Naive B cell (primary cell): Measurements from ENCODE around the gene TMEM161A. TPM values are rescaled to one million over a fixed set of nuclear protein-coding genes. Genes with fewer than 3 reads are reported as not detected.
A peak's percentile ranks its signal among the peaks of the same experiment; 100 is the strongest.

ENCODE experiments used
- ATAC-seq, 2 donors: fragments of 150-1000 bp; cut with Tn5 transposase; 2 replicates each; pipeline ENCODE4 v1.10.0; 2021; ENCODE audit warnings: low read depth in 2 of 2, mild to moderate bottlenecking in 2 of 2, moderate library complexity in 2 of 2
- DNase-seq: peaks from one replicate; pipeline ENCODE4 v3.0.0; 2022
- H3K27ac Mint-ChIP-seq, 6 donors: one replicate each; pipeline ENCODE4 v1.8.0; 2020 to 2022; ENCODE audit warnings: mild to moderate bottlenecking in 6 of 6, mixed read lengths in 6 of 6, moderate library complexity in 5 of 6, inconsistent platforms in 2 of 6
- H3K27me3 Mint-ChIP-seq, 3 donors: one replicate each; pipeline ENCODE4 v1.8.0; 2021 to 2022; ENCODE audit warnings: mixed read lengths in 3 of 3, mild to moderate bottlenecking in 1 of 3
- H3K36me3 Mint-ChIP-seq, 2 donors: one replicate each; pipeline ENCODE4 v1.8.0; 2020 to 2022; ENCODE audit warnings: mixed read lengths in 2 of 2, inconsistent platforms in 1 of 2, mild to moderate bottlenecking in 1 of 2
- H3K4me1 Mint-ChIP-seq, 3 donors: one replicate each; pipeline ENCODE4 v1.8.0; 2020 to 2022; ENCODE audit warnings: mixed read lengths in 3 of 3, inconsistent platforms in 1 of 3, mild to moderate bottlenecking in 1 of 3, moderate library complexity in 1 of 3
- H3K4me3 Mint-ChIP-seq, 8 donors: one replicate each; pipeline ENCODE4 v1.8.0; 2020 to 2022; ENCODE audit warnings: mild to moderate bottlenecking in 8 of 8, mixed read lengths in 8 of 8, moderate library complexity in 8 of 8, inconsistent platforms in 2 of 8
- H3K9me3 Mint-ChIP-seq, 7 donors: one replicate each; pipeline ENCODE4 v1.8.0; 2020 to 2022; ENCODE audit warnings: mixed read lengths in 7 of 7, mild to moderate bottlenecking in 5 of 7, inconsistent platforms in 2 of 7, moderate library complexity in 1 of 7
- polyA plus RNA-seq, 6 donors: library from polyadenylated mRNA; unstranded; fragments of 300-500 nt; fragmentation: Illumina TruSeq; gene quantifications; one replicate each; pipeline ENCODE4 v1.2.3, GENCODE V29; 2021; ENCODE audit warnings: low read depth in 6 of 6

TMEM161A gene
- polyA plus RNA-seq, 6 donors from 2014 or later, result 15.0 to 22.9 (median 18.3) TPM

- peaks cover 14 to 23% of the 10 kb centered on the region in 2 donors for H3K36me3 Mint-ChIP-seq
- H3K4me1 Mint-ChIP-seq, result peaks cover 0 to 4% (median 0%) of the 10 kb centered on the region in 3 donors
- peak overlapping the region in 1 of 6 donors; percentile 33 for H3K27ac Mint-ChIP-seq
- H3K9me3 Mint-ChIP-seq, result peaks cover 5 to 11% (median 8%) of the 10 kb centered on the region in 7 donors
- ATAC-seq (no peak), DNase-seq (no peak)
- no peak overlapping the region for H3K4me3 Mint-ChIP-seq
- H3K27me3 Mint-ChIP-seq, result no peaks in the 10 kb centered on the region
These were observed 12.2 kb downstream of the TMEM161A start for GRCh38 chr19:19126102-19126501.

- DNase-seq (no peak), ATAC-seq (no peak)
- H3K36me3 Mint-ChIP-seq, result peaks cover 14 to 34% of the 10 kb centered on the region in 2 donors
- peaks cover 5 to 11% (median 8%) of the 10 kb centered on the region in 7 donors for H3K9me3 Mint-ChIP-seq
- H3K27me3 Mint-ChIP-seq, result no peaks in the 10 kb centered on the region
- peak overlapping the region in 1 of 6 donors; percentile 30 for H3K27ac Mint-ChIP-seq
- H3K4me1 Mint-ChIP-seq, result peaks cover 0 to 4% (median 0%) of the 10 kb centered on the region in 3 donors
- H3K4me3 Mint-ChIP-seq, result no peak overlapping the region
These were observed 14.9 kb downstream of the TMEM161A start for GRCh38 chr19:19123386-19123785.

- peaks cover 0 to 2% (median 0%) of the 10 kb centered on the region in 3 donors for H3K4me1 Mint-ChIP-seq
- ATAC-seq (no peak), DNase-seq (no peak)
- peaks cover 12 to 34% of the 10 kb centered on the region in 2 donors for H3K36me3 Mint-ChIP-seq
- H3K27me3 Mint-ChIP-seq, result no peaks in the 10 kb centered on the region
- H3K27ac Mint-ChIP-seq, result peak overlapping the region in 3 of 6 donors; percentile 5 to 65 (median 53)
- H3K9me3 Mint-ChIP-seq, result peaks cover 5 to 11% (median 8%) of the 10 kb centered on the region in 7 donors
- peak overlapping the region in 1 of 8 donors; percentile 36 for H3K4me3 Mint-ChIP-seq
These were observed 15.4 kb downstream of the TMEM161A start for GRCh38 chr19:19122902-19123301.

- H3K9me3 Mint-ChIP-seq, result peaks cover 5 to 11% (median 8%) of the 10 kb centered on the region in 7 donors
- no peak for ATAC-seq
- peak overlapping the region in 1 of 6 donors; percentile 37 for H3K27ac Mint-ChIP-seq
These were observed 16.9 kb downstream of the TMEM161A start for GRCh38 chr19:19121371-19121770.

GRCh38 chr19:19120308-19121231, 17.7 kb downstream of the TMEM161A start:
- no peak for ATAC-seq

More at GRCh38 chr19:19121371-19121770, 16.9 kb downstream of the TMEM161A start:
- DNase-seq, result no peak
- no peak overlapping the region for H3K4me3 Mint-ChIP-seq
- H3K27me3 Mint-ChIP-seq, result no peaks in the 10 kb centered on the region
- H3K4me1 Mint-ChIP-seq, result no peaks in the 10 kb centered on the region
- peaks cover 10 to 34% of the 10 kb centered on the region in 2 donors for H3K36me3 Mint-ChIP-seq

GRCh38 chr19:19119325-19120237, 18.7 kb downstream of the TMEM161A start:
- Mint-ChIP-seq H3K4me1 (peaks cover 0 to 5% (median 0%) of the 10 kb centered on the region in 3 donors), H3K4me3 (no peak overlapping the region), H3K9me3 (peaks cover 5 to 11% (median 8%) of the 10 kb centered on the region in 7 donors), H3K27me3 (no peaks in the 10 kb centered on the region), H3K27ac (peak overlapping the region in 2 of 6 donors; percentile 63 to 67), H3K36me3 (peaks cover 10 to 34% of the 10 kb centered on the region in 2 donors)
- no peak for DNase-seq
- ATAC-seq, result no peak

More at GRCh38 chr19:19120308-19121231, 17.7 kb downstream of the TMEM161A start:
- Mint-ChIP-seq H3K36me3 (peaks cover 10 to 34% of the 10 kb centered on the region in 2 donors), H3K4me3 (no peak overlapping the region), H3K9me3 (peaks cover 5 to 11% (median 8%) of the 10 kb centered on the region in 7 donors), H3K27me3 (no peaks in the 10 kb centered on the region), H3K27ac (no peak overlapping the region), H3K4me1 (peaks cover 0 to 5% (median 0%) of the 10 kb centered on the region in 3 donors)
- no peak for DNase-seq

GRCh38 chr19:19115954-19116353, 22.3 kb downstream of the TMEM161A start:
- DNase-seq (no peak), ATAC-seq (peak; percentile 54 to 65)
- Mint-ChIP-seq H3K36me3 (peaks cover 0 to 11% of the 10 kb centered on the region in 2 donors), H3K27me3 (no peaks in the 10 kb centered on the region), H3K27ac (peak overlapping the region in 3 of 6 donors; percentile 36 to 64 (median 39)), H3K4me3 (no peak overlapping the region), H3K4me1 (peaks cover 13 to 19% (median 15%) of the 10 kb centered on the region in 3 donors), H3K9me3 (no peaks in the 10 kb centered on the region)

GRCh38 chr19:19113040-19113626, 25.1 kb downstream of the TMEM161A start:
- ATAC-seq (no peak), DNase-seq (no peak)
- Mint-ChIP-seq H3K4me3 (no peak overlapping the region), H3K9me3 (no peaks in the 10 kb centered on the region), H3K27ac (peak overlapping the region in 1 of 6 donors; percentile 56), H3K36me3 (no peaks in the 10 kb centered on the region), H3K4me1 (peaks cover 19% of the 10 kb centered on the region in 3 donors), H3K27me3 (no peaks in the 10 kb centered on the region)

GRCh38 chr19:19111967-19112580, 26.2 kb downstream of the TMEM161A start:
- H3K9me3 Mint-ChIP-seq, result no peaks in the 10 kb centered on the region

GRCh38 chr19:19111136-19111835, 27.0 kb downstream of the TMEM161A start:
- DNase-seq, result no peak
- ATAC-seq, result no peak
- Mint-ChIP-seq H3K4me1 (peaks cover 19 to 20% (median 19%) of the 10 kb centered on the region in 3 donors), H3K9me3 (no peaks in the 10 kb centered on the region), H3K36me3 (no peaks in the 10 kb centered on the region), H3K27me3 (no peaks in the 10 kb centered on the region), H3K27ac (peak overlapping the region in 2 of 6 donors; percentile 20 to 56), H3K4me3 (peak overlapping the region in 3 of 8 donors; percentile 30 to 54 (median 47))

More at GRCh38 chr19:19111967-19112580, 26.2 kb downstream of the TMEM161A start:
- Mint-ChIP-seq H3K36me3 (no peaks in the 10 kb centered on the region), H3K4me1 (peaks cover 19% of the 10 kb centered on the region in 3 donors), H3K27ac (peak overlapping the region in 5 of 6 donors; percentile 20 to 86 (median 63)), H3K27me3 (no peaks in the 10 kb centered on the region), H3K4me3 (peak overlapping the region in 1 of 8 donors; percentile 78)
- ATAC-seq (peak in 1 of 2 donors; percentile 22), DNase-seq (no peak)

GRCh38 chr19:19110410-19111135, 27.7 kb downstream of the TMEM161A start:
- H3K9me3 Mint-ChIP-seq, result no peaks in the 10 kb centered on the region
- no peaks in the 10 kb centered on the region for H3K27me3 Mint-ChIP-seq
- no peak overlapping the region for H3K27ac Mint-ChIP-seq
- DNase-seq (peak; percentile 14), ATAC-seq (peak; percentile 75 to 76)
- peaks cover 19 to 23% (median 23%) of the 10 kb centered on the region in 3 donors for H3K4me1 Mint-ChIP-seq
- no peaks in the 10 kb centered on the region for H3K36me3 Mint-ChIP-seq
- H3K4me3 Mint-ChIP-seq, result peak overlapping the region in 2 of 8 donors; percentile 47
